Measurements from ENCODE around the gene SFMBT1.

Gene SFMBT1

GRCh38 chr3:53078656-53079055, 32.8 kb upstream of the SFMBT1 start:
- TF ChIP-seq CTCF (IDR thresholded peaks at IDR 0.05; ENCODE audit: low read depth, low read length) = no peak
- no peak overlapping the region for H3K4me3 ChIP-seq (ENCODE audit: low read depth, low read length)

GRCh38 chr3:53077476-53078220, 31.8 kb upstream of the SFMBT1 start:
- no peak overlapping the region for H3K4me3 ChIP-seq (ENCODE audit: low read depth, low read length)
- no peak for TF ChIP-seq CTCF (IDR thresholded peaks at IDR 0.05; ENCODE audit: low read depth, low read length)

- H3K4me3 ChIP-seq (ENCODE audit: low read depth, low read length) = no peak overlapping the region
- TF ChIP-seq CTCF (IDR thresholded peaks at IDR 0.05; ENCODE audit: low read depth, low read length) = no peak
Observed at GRCh38 chr3:53075743-53076140, 29.9 kb upstream of the SFMBT1 start.

GRCh38 chr3:53074761-53075742, 29.2 kb upstream of the SFMBT1 start:
- no peak for TF ChIP-seq CTCF (IDR thresholded peaks at IDR 0.05; ENCODE audit: low read depth, low read length)
- no peak overlapping the region for H3K4me3 ChIP-seq (ENCODE audit: low read depth, low read length)

- no peak for TF ChIP-seq CTCF (IDR thresholded peaks at IDR 0.05; ENCODE audit: low read depth, low read length)
- no peak overlapping the region for H3K4me3 ChIP-seq (ENCODE audit: low read depth, low read length)
Observed at GRCh38 chr3:53074366-53074696, 28.5 kb upstream of the SFMBT1 start.

GRCh38 chr3:53073553-53074365, 27.9 kb upstream of the SFMBT1 start:
- H3K4me3 ChIP-seq (ENCODE audit: low read depth, low read length) = no peak overlapping the region
- TF ChIP-seq CTCF (IDR thresholded peaks at IDR 0.05; ENCODE audit: low read depth, low read length) = no peak

Measured in WI38 (cell line).